Measurements from ENCODE around the gene OR5L1. TPM values are rescaled to one million over a fixed set of nuclear protein-coding genes. Genes with fewer than 3 reads are reported as not detected.

Gene OR5L1
- total RNA-seq, 1 experiment from 2014 or later: not detected

DNA sequence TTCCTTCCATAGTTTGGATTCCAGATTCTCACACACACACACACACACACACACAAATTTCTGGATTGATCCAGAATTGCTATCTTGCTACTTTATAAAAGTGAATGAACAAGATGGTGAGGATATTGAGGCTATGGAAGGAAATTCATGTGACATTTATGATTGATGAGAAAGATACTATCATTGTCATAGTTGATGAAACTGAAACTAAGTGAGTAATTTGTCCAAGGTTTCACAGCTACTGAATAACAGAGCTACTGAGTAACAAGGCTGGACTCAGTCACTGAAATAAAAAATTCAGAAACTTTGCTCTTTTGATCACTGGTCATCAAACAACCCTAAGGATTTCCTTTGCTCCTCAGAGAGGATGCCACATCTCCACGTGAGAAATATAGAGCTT, 43.5 kb downstream of the OR5L1 start:
- Histone ChIP-seq H3K23me2 (ENCODE audit: insufficient read length, low read depth, low read length, poor library complexity, severe bottlenecking) (no peaks in the 10 kb centered on the region), H3K4me1 (ENCODE audit: insufficient read depth, low read length) (no peaks in the 10 kb centered on the region), H2AFZ (ENCODE audit: low read length) (no peak overlapping the region), H3K27ac (ENCODE audit: insufficient read length, low read depth, low read length) (no peak overlapping the region), H4K20me1 (ENCODE audit: control insufficient read depth, insufficient read depth, insufficient read length) (no peaks in the 10 kb centered on the region), H2BK20ac (ENCODE audit: low read depth, low read length, poor library complexity, severe bottlenecking) (no peak overlapping the region), H2BK12ac (ENCODE audit: insufficient read length, low read depth, low read length) (no peak overlapping the region), H3T11ph (ENCODE audit: low read length) (no peak overlapping the region), H4K8ac (replicated peaks; ENCODE audit: insufficient read length, low read depth, low read length) (no peak overlapping the region), H3K56ac (ENCODE audit: insufficient read length, low read depth, low read length) (no peak overlapping the region), H3K9me3 (ENCODE audit: control insufficient read depth, low read depth, low read length) (peaks cover 62% of the 10 kb centered on the region), H3K23ac (ENCODE audit: insufficient read length, low read depth, low read length) (no peak overlapping the region), H3K4me2 (ENCODE audit: insufficient read depth, insufficient read length, low read length) (no peak overlapping the region), H3K27me3 (ENCODE audit: insufficient read depth, low read length) (no peaks in the 10 kb centered on the region), H2BK5ac (ENCODE audit: insufficient read length, low read length) (no peak overlapping the region), H2BK15ac (ENCODE audit: low read depth, low read length) (no peak overlapping the region), H3K14ac (ENCODE audit: insufficient read depth, low read length) (no peak overlapping the region), H3K4ac (ENCODE audit: low read depth, low read length) (no peak overlapping the region), H3K18ac (ENCODE audit: insufficient read length, low read depth, low read length) (no peak overlapping the region), H4K91ac (ENCODE audit: insufficient read length, low read depth, low read length) (no peak overlapping the region), H4K5ac (ENCODE audit: insufficient read length, low read depth, low read length) (no peak overlapping the region), H3K79me2 (ENCODE audit: insufficient read depth, low read length) (no peaks in the 10 kb centered on the region), H2AK5ac (ENCODE audit: insufficient read length, low read length) (no peak overlapping the region), H3K79me1 (ENCODE audit: insufficient read depth, low read depth, low read length, poor library complexity, severe bottlenecking) (no peaks in the 10 kb centered on the region), H3K9ac (ENCODE audit: extremely low read depth, insufficient read length, low read length) (no peak overlapping the region), H2BK120ac (ENCODE audit: low read depth, low read length, poor library complexity, severe bottlenecking) (no peak overlapping the region)
- no peak for DNase-seq
- Mint-ChIP-seq H3K36me3 (ENCODE audit: insufficient read depth in 1 of 3, low read depth in 3 of 3) (peaks cover 0 to 12% (median 4%) of the 10 kb centered on the region in 3 experiments; a peak in 3 of 7 replicates), H3K4me3 (no peak overlapping the region), H3K4me1 (no peaks in the 10 kb centered on the region), H3K9me3 (peaks cover 78 to 90% of the 10 kb centered on the region in 2 experiments), H3K27me3 (ENCODE audit: low read depth) (no peaks in the 10 kb centered on the region), H3K27ac (no peak overlapping the region)
- WGBS (ENCODE audit: extremely low coverage, insufficient read length, low lambda C conversion rate): no CpG with 5 or more reads among the region's 1 CpG
- TF ChIP-seq, protein P1, sequence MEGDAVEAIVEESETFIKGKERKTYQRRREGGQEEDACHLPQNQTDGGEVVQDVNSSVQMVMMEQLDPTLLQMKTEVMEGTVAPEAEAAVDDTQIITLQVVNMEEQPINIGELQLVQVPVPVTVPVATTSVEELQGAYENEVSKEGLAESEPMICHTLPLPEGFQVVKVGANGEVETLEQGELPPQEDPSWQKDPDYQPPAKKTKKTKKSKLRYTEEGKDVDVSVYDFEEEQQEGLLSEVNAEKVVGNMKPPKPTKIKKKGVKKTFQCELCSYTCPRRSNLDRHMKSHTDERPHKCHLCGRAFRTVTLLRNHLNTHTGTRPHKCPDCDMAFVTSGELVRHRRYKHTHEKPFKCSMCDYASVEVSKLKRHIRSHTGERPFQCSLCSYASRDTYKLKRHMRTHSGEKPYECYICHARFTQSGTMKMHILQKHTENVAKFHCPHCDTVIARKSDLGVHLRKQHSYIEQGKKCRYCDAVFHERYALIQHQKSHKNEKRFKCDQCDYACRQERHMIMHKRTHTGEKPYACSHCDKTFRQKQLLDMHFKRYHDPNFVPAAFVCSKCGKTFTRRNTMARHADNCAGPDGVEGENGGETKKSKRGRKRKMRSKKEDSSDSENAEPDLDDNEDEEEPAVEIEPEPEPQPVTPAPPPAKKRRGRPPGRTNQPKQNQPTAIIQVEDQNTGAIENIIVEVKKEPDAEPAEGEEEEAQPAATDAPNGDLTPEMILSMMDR (conservative IDR thresholded peaks at IDR 0.05): no peak

Other genes starting within 250 kb of the OR5L1 start
- gene OR4C16, start 239.2 kb upstream of the OR5L1 start, total RNA-seq (2021): not detected in 2 replicates
- gene OR4C11, start 203.7 kb upstream of the OR5L1 start, total RNA-seq (2021): not detected in 2 replicates
- not detected in 2 replicates for gene OR4P4, start 176.3 kb upstream of the OR5L1 start, total RNA-seq (2021)
- gene OR4S2, start 163.0 kb upstream of the OR5L1 start, total RNA-seq (2021): not detected in 2 replicates
- gene OR4C6, start 149.2 kb upstream of the OR5L1 start, total RNA-seq (2021): not detected in 2 replicates
- gene OR5D13, start 37.9 kb upstream of the OR5L1 start, total RNA-seq (2021): not detected in 2 replicates
- not detected in 2 replicates for gene OR5D14, start 15.8 kb upstream of the OR5L1 start, total RNA-seq (2021)
- gene OR5D18, start 8.3 kb downstream of the OR5L1 start, total RNA-seq (2021): not detected in 2 replicates
- gene OR5L2, start 15.9 kb downstream of the OR5L1 start, total RNA-seq (2021): not detected in 2 replicates
- not detected in 2 replicates for gene OR5D16, start 27.4 kb downstream of the OR5L1 start, total RNA-seq (2021)
- gene TRIM51, start 71.9 kb downstream of the OR5L1 start, total RNA-seq (2021): not detected in 2 replicates
- gene OR5W2, start 103.2 kb downstream of the OR5L1 start, total RNA-seq (2021): not detected in 2 replicates
- not detected in 2 replicates for gene OR5I1, start 125.0 kb downstream of the OR5L1 start, total RNA-seq (2021)
- gene OR10AG1, start 158.6 kb downstream of the OR5L1 start, total RNA-seq (2021): not detected in 2 replicates
- not detected in 2 replicates for gene OR5F1, start 183.3 kb downstream of the OR5L1 start, total RNA-seq (2021)
- gene OR5AS1, start 216.3 kb downstream of the OR5L1 start, total RNA-seq (2021): not detected in 2 replicates

Data from H9 (cell line).